PC-9 (cell line): Measurements from ENCODE around the gene FBXO7.

Experiments used
- EZH2 ChIP-seq: fragments of 200-600 bp; sonication (generic); IDR thresholded peaks from 2 replicates; pipeline ENCODE4 v1.8.0; 2017; ENCODE audit warnings: antibody characterized with exemption, low read depth
- TF ChIP-seq, protein P1 (sequence below): fragments of 200-600 bp; sonication (generic); conservative IDR thresholded peaks from 2 replicates; pipeline ENCODE4 v1.6.1; 2017; ENCODE audit warnings: mixed run types, antibody characterized with exemption, mild to moderate bottlenecking, moderate library complexity

GRCh38 chr22:32493551-32493950 is 18.9 kb downstream of the FBXO7 start:
- TF ChIP-seq, protein P1, sequence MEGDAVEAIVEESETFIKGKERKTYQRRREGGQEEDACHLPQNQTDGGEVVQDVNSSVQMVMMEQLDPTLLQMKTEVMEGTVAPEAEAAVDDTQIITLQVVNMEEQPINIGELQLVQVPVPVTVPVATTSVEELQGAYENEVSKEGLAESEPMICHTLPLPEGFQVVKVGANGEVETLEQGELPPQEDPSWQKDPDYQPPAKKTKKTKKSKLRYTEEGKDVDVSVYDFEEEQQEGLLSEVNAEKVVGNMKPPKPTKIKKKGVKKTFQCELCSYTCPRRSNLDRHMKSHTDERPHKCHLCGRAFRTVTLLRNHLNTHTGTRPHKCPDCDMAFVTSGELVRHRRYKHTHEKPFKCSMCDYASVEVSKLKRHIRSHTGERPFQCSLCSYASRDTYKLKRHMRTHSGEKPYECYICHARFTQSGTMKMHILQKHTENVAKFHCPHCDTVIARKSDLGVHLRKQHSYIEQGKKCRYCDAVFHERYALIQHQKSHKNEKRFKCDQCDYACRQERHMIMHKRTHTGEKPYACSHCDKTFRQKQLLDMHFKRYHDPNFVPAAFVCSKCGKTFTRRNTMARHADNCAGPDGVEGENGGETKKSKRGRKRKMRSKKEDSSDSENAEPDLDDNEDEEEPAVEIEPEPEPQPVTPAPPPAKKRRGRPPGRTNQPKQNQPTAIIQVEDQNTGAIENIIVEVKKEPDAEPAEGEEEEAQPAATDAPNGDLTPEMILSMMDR: no peak
- no peak for TF ChIP-seq EZH2
